Adrenal gland (tissue), 12 donors: ENCODE measurements around the gene ZNF277. TPM values are rescaled to one million over a fixed set of nuclear protein-coding genes. Genes with fewer than 3 reads are reported as not detected.

ENCODE experiments used
- DNase-seq, 7 donors: peaks; one replicate each; pipeline ENCODE4 v3.0.0-alpha.2; 2019 to 2020
- H3K27ac ChIP-seq, 5 donors: fragments of 200-600 bp; sonication (generic) in 4 of 5; 1 replicate in 3 of 5; 2 replicates in 2 of 5; pipeline versions ENCODE4 v1.5.1 to v1.8.0; 2016 to 2020; ENCODE audit warnings: mild to moderate bottlenecking in 1 of 5
- H3K27me3 ChIP-seq: fragments of 200-600 bp; 2 replicates; pipeline ENCODE4 v1.8.0; 2021
- H3K36me3 ChIP-seq, 2 donors: fragments of 200-600 bp; replicated peaks in 1 of 2; 1 replicate in 1 of 2; 2 replicates in 1 of 2; pipeline versions ENCODE4 v1.5.1 to v1.8.0; 2018 to 2022
- H3K4me1 ChIP-seq, 2 donors: fragments of 200-600 bp; replicated peaks in 1 of 2; 1 replicate in 1 of 2; 2 replicates in 1 of 2; pipeline versions ENCODE4 v1.5.1 to v1.8.0; 2018 to 2021
- H3K4me3 ChIP-seq, 4 donors: fragments of 200-600 bp; sonication (generic) in 3 of 4; one replicate each; pipeline ENCODE4 v1.5.1; 2016 to 2018
- H3K9me3 ChIP-seq, 3 donors: fragments of 200-600 bp; sonication (generic) in 1 of 3; replicated peaks in 1 of 3; 1 replicate in 2 of 3; 2 replicates in 1 of 3; pipeline versions ENCODE4 v1.5.1 to v1.8.0; 2016 to 2021
- POLR2A ChIP-seq, 2 donors: fragments of 450-650 bp; IDR thresholded peaks; one replicate each; pipeline ENCODE4 v1.6.1; 2017; ENCODE audit warnings: antibody characterized with exemption in 2 of 2, mild to moderate bottlenecking in 2 of 2, moderate library complexity in 1 of 2
- WGBS, 4 donors: extraction: QIAGEN DNeasy Blood & Tissue Kit in 2 of 4; methylation state at CpG; one replicate each; pipeline versions ENCODE4 v1.1.5 to v1.1.7; 2013 to 2017; 5-methylcytosine and 5-hydroxymethylcytosine counted together
- intact Hi-C, 2 donors: fragments of 100-400 bp; cut with DNase I; formaldehyde crosslinking; loops; one replicate each; pipeline versions ENCODE4 v1.14.1 to v1.15.0; 2022 to 2023
- polyA plus RNA-seq, 3 donors: library from polyadenylated mRNA; stranded (reverse); fragments of 200-250 nt in 2 of 3; fragments of 350-450 nt in 1 of 3; fragmentation: Illumina TruSeq in 1 of 3; extraction: RNeasy Lipid Tissue Mini Kit (QIAGEN cat#74804) in 1 of 3; gene quantifications; one replicate each; pipeline ENCODE4 v1.2.3, GENCODE V29; 2013 to 2014
- total RNA-seq, 9 donors: library from RNA; depleted of rRNA in 4 of 9; stranded (reverse); fragments of >200 nt in 4 of 9; fragments of 120-200 nt in 1 of 9; fragmentation: NEBNext Ultra II Directional in 1 of 9; extraction: Animal tissue kit (Norgen Biotek cat#: 25700) in 1 of 9; gene quantifications; one replicate each; pipeline versions ENCODE4 v1.1.0 to v1.2.4, GENCODE V29; 2013 to 2023
- TF ChIP-seq, protein P1 (sequence below), 6 experiments: fragments of 450-650 bp in 4 of 6; fragments of 200-600 bp in 2 of 6; sonication (generic) in 1 of 6; IDR thresholded peaks; 1 replicate in 5 of 6; 2 replicates in 1 of 6; pipeline versions ENCODE4 v1.5.1 to v1.8.0; 2016 to 2021; ENCODE audit warnings: antibody characterized with exemption in 6 of 6, mild to moderate bottlenecking in 2 of 6, moderate library complexity in 1 of 6
- donor health status: healthy with polysubstance abuse.
- donor health status: Bipolar disorder and iron deficiency.
- donor health status: DM: yes; HTN: yes; CAD: no.
- donor health status: DM: no; HTN: no; CAD: no.
- donor health status: DM: no; HTN: no; CAD: no.
- donor health status: DM: yes; HTN: yes; CAD: no.

ZNF277 gene
- total and polyA plus RNA-seq, 12 donors = 12.6 to 30.6 (median 19.7) TPM

DNA sequence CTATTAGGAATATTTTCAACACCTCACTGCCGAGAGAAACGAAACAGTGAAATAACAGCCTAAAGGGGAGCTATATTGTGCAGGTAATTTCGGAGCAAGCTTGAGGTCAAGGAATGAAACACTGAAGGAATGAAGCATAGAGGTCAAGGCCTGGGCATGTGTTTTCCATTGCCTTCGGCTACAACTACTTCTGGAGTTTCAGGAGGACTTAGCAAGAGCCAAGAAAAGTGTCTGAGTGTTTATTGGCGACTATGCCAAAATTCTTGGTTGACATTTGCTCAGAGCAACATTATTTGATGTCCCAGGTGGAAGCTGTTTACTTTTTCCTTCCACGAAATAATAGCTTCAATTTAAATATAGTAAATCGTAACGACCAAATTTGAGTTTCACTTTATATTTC, 154.2 kb downstream of the ZNF277 start:
- Histone ChIP-seq H3K9me3 (no peaks in the 10 kb centered on the region), H3K27me3 (no peaks in the 10 kb centered on the region), H3K4me1 (no peaks in the 10 kb centered on the region), H3K36me3 (no peaks in the 10 kb centered on the region), H3K27ac (no peak overlapping the region), H3K4me3 (no peak overlapping the region)
- 85 to 86% (median 86%) methylated on average over 8 of the region's 8 CpGs for WGBS, 4 donors
- TF ChIP-seq, protein P1, sequence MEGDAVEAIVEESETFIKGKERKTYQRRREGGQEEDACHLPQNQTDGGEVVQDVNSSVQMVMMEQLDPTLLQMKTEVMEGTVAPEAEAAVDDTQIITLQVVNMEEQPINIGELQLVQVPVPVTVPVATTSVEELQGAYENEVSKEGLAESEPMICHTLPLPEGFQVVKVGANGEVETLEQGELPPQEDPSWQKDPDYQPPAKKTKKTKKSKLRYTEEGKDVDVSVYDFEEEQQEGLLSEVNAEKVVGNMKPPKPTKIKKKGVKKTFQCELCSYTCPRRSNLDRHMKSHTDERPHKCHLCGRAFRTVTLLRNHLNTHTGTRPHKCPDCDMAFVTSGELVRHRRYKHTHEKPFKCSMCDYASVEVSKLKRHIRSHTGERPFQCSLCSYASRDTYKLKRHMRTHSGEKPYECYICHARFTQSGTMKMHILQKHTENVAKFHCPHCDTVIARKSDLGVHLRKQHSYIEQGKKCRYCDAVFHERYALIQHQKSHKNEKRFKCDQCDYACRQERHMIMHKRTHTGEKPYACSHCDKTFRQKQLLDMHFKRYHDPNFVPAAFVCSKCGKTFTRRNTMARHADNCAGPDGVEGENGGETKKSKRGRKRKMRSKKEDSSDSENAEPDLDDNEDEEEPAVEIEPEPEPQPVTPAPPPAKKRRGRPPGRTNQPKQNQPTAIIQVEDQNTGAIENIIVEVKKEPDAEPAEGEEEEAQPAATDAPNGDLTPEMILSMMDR (IDR thresholded peaks at IDR 0.05) = no peak
- no peak for TF ChIP-seq POLR2A (IDR thresholded peaks at IDR 0.05)
- no peak for DNase-seq
- intact Hi-C loops = no loop called here

DNA sequence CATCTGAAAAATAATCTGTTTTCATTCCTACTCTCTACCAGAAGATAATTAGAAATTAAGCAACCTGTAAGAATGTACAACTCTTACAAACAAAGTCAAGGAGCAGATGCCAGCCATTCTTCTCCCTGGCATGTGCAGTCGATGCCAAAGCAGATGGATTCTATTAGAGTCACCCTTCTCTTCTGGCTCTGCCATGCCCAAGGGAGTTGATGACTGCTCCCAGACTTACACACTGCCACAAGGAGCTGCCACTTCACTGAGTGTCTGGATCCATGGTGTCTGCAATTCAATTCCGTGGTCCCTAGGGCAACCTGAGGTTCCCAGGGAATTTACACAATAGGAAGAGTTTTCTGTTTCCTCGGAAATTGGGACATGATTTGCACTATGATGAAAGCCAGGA, 154.7 kb downstream of the ZNF277 start:
- DNase-seq = no peak
- H3K4me3 ChIP-seq = no peak overlapping the region
- H3K27ac ChIP-seq = no peak overlapping the region
- WGBS, 4 donors = 74 to 90% (median 82%) methylated on average over 3 of the region's 3 CpGs
- H3K9me3 ChIP-seq = no peaks in the 10 kb centered on the region
- no peak for TF ChIP-seq POLR2A (IDR thresholded peaks at IDR 0.05)
- TF ChIP-seq, protein P1 (IDR thresholded peaks at IDR 0.05) = no peak
- H3K36me3 ChIP-seq = no peaks in the 10 kb centered on the region
- no peaks in the 10 kb centered on the region for H3K27me3 ChIP-seq
- H3K4me1 ChIP-seq = no peaks in the 10 kb centered on the region
- intact Hi-C loops = no loop called here

DNA sequence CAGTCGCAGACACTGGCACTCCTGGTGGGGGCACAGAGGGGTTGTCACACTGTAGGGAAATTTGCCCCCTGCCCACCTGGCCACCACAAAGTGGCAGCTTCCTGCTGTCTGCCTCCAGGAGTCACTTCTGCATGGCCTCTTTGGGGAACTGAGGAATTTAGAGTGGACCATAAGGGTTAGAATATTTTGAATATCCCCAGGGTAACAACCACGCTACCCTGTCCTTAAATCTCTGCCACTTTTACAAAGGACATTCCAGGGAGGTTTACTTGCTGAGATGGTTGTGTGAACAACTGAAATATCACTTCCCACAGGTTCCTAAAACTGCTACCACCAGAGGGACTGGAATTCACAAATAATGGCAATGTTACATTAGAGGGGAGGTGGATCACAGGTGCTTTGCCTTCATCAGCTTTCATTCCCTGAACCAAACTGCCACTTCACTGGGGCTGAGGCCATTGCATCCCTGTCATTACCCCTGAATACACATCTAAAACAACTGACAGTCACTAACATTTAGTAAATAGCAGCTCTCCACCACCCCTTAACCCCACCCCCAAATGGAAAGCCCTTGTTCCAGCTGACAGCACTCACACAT, 155.7 kb downstream of the ZNF277 start:
- H3K4me3 ChIP-seq = no peak overlapping the region
- 92 to 98% (median 95%) methylated on average over 2 of the region's 2 CpGs for WGBS, 4 donors
- intact Hi-C loops = no loop called here
- no peak for DNase-seq
- H3K9me3 ChIP-seq = no peaks in the 10 kb centered on the region
- TF ChIP-seq, protein P1 (IDR thresholded peaks at IDR 0.05) = no peak
- TF ChIP-seq POLR2A (IDR thresholded peaks at IDR 0.05) = no peak
- H3K27me3 ChIP-seq = no peaks in the 10 kb centered on the region
- no peaks in the 10 kb centered on the region for H3K36me3 ChIP-seq
- no peak overlapping the region for H3K27ac ChIP-seq
- no peaks in the 10 kb centered on the region for H3K4me1 ChIP-seq

DNA sequence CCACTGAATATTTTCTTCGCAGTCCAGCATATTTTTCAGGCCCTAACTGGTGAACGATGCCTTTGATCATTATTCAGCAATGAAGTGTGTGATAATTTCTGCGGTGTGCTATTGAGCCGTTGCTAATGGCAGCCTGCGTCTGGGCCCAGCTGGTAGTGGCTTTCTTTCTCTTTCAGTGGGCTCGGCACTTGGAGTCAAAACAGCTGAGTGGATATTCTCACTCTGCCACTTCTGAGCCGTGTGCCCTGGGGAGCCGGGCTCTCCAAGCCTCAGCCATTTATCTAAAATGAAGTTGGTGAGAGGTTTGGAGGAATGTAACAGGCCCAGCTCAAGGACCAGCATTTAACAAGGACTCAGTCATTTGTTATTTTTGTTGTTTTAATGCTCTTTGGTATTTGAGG, 156.2 kb downstream of the ZNF277 start:
- no peaks in the 10 kb centered on the region for H3K27me3 ChIP-seq
- no peak overlapping the region for H3K4me3 ChIP-seq
- TF ChIP-seq POLR2A (IDR thresholded peaks at IDR 0.05) = no peak
- TF ChIP-seq, protein P1 (IDR thresholded peaks at IDR 0.05) = no peak
- 72 to 85% (median 79%) methylated on average over 8 of the region's 8 CpGs for WGBS, 4 donors
- no peaks in the 10 kb centered on the region for H3K4me1 ChIP-seq
- no peak for DNase-seq
- H3K9me3 ChIP-seq = no peaks in the 10 kb centered on the region
- intact Hi-C loops = no loop called here
- no peak overlapping the region for H3K27ac ChIP-seq
- no peaks in the 10 kb centered on the region for H3K36me3 ChIP-seq
